Vagina (tissue), 2 donors: ENCODE measurements around the gene ITGB4. TPM values are rescaled to one million over a fixed set of nuclear protein-coding genes. Genes with fewer than 3 reads are reported as not detected.

Experiments used
- DNase-seq, 2 donors: peaks; one replicate each; pipeline ENCODE4 v3.0.0-alpha.2; 2017; ENCODE audit errors: extremely low spot score in 2 of 2
- H3K27ac ChIP-seq: fragments of 200-600 bp; sonication (generic); one replicate; pipeline ENCODE4 v1.5.1; 2019
- H3K27me3 ChIP-seq: fragments of 200-600 bp; sonication (generic); one replicate; pipeline ENCODE4 v1.5.1; 2019
- H3K36me3 ChIP-seq, 2 donors: fragments of 200-600 bp; sonication (generic); one replicate each; pipeline ENCODE4 v1.5.1; 2017 to 2019
- H3K4me1 ChIP-seq: fragments of 200-600 bp; sonication (generic); one replicate; pipeline ENCODE4 v1.5.1; 2019
- H3K4me3 ChIP-seq, 2 donors: fragments of 200-600 bp; sonication (generic); 1 replicate in 1 of 2; 2 replicates in 1 of 2; pipeline ENCODE4 v1.5.1; 2016 to 2019
- H3K9me3 ChIP-seq: fragments of 200-600 bp; sonication (generic); one replicate; pipeline ENCODE4 v1.5.1; 2019
- POLR2A ChIP-seq, 2 donors: fragments of 450-650 bp; IDR thresholded peaks; one replicate each; pipeline ENCODE4 v1.6.1; 2017; ENCODE audit warnings: antibody characterized with exemption in 2 of 2, mild to moderate bottlenecking in 2 of 2, moderate library complexity in 2 of 2
- POLR2AphosphoS5 ChIP-seq, 2 donors: sonication (generic); formaldehyde crosslinking; IDR thresholded peaks; one replicate each; pipeline ENCODE4 v1.9.0; 2017; ENCODE audit warnings: antibody characterized with exemption in 2 of 2, mild to moderate bottlenecking in 2 of 2, low read depth in 1 of 2; ENCODE audit not compliant: insufficient read depth in 1 of 2
- intact Hi-C: fragments of 100-400 bp; cut with DNase I; formaldehyde crosslinking; loops from one replicate; pipeline ENCODE4 v1.15.1; 2023
- total RNA-seq: library from RNA; depleted of rRNA; stranded (reverse); fragments of >200 nt; gene quantifications from one replicate; pipeline ENCODE4 v1.2.3, GENCODE V29; 2016
- TF ChIP-seq, protein P1 (sequence below), 3 experiments: fragments of 450-650 bp in 2 of 3; fragments of 200-600 bp in 1 of 3; sonication (generic) in 1 of 3; IDR thresholded peaks; one replicate each; pipeline ENCODE4 v1.5.1; 2017 to 2019; ENCODE audit warnings: antibody characterized with exemption in 3 of 3, mild to moderate bottlenecking in 2 of 3, moderate library complexity in 2 of 3

Gene ITGB4
- total RNA-seq, 1 donor from 2014 or later = 169 TPM

DNA sequence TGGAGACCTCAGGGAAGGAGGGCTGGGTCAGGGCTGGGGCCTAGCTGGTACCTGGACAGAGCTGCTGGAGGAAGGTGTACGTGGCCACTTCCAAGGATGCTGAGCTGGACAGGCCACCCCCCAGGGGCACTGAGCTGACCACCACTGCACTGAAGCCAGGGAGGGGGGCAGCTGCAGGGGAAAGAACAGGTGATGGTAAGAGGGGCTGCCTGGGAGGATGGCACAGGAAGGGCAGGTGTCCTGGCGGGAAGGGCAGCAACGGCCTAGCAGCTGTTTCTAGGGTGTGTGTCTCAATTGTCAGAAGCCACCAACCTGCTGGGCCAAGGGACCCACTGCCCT is 42.0 kb downstream of the ITGB4 start:
- Histone ChIP-seq H3K9me3 (no peaks in the 10 kb centered on the region), H3K27ac (no peak overlapping the region), H3K4me3 (no peak overlapping the region), H3K36me3 (peaks cover 0 to 4% of the 10 kb centered on the region in 2 donors), H3K4me1 (peaks cover 20% of the 10 kb centered on the region), H3K27me3 (no peaks in the 10 kb centered on the region)
- TF ChIP-seq POLR2A (IDR thresholded peaks at IDR 0.05) (no peak), POLR2AphosphoS5 (IDR thresholded peaks at IDR 0.05; ENCODE audit: insufficient read depth in 1 of 2, low read depth in 1 of 2) (no peak)
- TF ChIP-seq, protein P1, sequence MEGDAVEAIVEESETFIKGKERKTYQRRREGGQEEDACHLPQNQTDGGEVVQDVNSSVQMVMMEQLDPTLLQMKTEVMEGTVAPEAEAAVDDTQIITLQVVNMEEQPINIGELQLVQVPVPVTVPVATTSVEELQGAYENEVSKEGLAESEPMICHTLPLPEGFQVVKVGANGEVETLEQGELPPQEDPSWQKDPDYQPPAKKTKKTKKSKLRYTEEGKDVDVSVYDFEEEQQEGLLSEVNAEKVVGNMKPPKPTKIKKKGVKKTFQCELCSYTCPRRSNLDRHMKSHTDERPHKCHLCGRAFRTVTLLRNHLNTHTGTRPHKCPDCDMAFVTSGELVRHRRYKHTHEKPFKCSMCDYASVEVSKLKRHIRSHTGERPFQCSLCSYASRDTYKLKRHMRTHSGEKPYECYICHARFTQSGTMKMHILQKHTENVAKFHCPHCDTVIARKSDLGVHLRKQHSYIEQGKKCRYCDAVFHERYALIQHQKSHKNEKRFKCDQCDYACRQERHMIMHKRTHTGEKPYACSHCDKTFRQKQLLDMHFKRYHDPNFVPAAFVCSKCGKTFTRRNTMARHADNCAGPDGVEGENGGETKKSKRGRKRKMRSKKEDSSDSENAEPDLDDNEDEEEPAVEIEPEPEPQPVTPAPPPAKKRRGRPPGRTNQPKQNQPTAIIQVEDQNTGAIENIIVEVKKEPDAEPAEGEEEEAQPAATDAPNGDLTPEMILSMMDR (IDR thresholded peaks at IDR 0.05) = no peak
- DNase-seq = no peak
- intact Hi-C loops = loop anchor here (10.0 kb wide), 1 partner anchor 112 kb away; the partner anchor contains the start of gene TRIM47

DNA sequence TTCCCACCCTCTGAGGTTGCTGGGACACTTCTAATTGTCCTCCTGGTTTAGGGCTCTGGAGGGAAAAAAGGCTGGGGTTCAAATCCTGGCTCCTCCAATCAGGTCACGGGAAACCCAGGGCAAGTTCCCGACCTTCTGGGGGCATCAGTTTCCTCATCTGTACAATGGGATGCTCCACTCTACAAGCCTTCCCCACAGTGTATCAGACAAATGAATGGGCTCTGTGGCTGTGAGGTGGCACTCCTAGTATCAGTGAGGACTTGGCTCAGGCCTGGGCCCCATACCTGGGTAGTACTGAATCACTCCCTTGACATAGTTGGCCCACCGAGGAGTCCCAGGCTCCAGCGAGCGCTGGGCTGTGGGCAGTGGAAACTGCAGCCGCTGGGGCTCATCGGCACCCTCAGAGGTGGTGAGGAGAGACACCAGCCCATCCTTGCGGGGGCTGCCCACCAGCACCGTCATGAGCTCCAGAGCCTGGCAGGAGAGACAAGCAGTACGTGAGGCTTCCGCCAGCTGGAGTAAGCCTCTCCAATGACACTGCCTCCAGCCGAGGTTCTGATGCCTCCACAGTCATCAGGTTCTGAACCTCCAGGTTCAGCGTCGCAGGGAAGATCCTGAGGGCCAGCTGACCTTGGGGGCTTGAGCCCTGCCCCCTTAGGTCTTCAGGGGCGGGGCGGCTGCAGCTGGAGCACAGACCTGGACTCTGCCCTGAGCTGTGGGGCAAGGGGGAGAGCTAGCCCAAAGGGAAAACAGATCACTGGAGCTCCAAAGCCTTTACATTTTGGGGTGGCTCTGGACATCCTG is 42.6 kb downstream of the ITGB4 start:
- intact Hi-C loops = loop anchor here (10.0 kb wide), 1 partner anchor 111 kb away; the partner anchor contains the start of gene TRIM47
- H3K36me3 ChIP-seq = no peaks in the 10 kb centered on the region
- TF ChIP-seq POLR2AphosphoS5 (IDR thresholded peaks at IDR 0.05; ENCODE audit: insufficient read depth in 1 of 2, low read depth in 1 of 2) (no peak), POLR2A (IDR thresholded peaks at IDR 0.05) (no peak)
- TF ChIP-seq, protein P1 (IDR thresholded peaks at IDR 0.05) = no peak

DNA sequence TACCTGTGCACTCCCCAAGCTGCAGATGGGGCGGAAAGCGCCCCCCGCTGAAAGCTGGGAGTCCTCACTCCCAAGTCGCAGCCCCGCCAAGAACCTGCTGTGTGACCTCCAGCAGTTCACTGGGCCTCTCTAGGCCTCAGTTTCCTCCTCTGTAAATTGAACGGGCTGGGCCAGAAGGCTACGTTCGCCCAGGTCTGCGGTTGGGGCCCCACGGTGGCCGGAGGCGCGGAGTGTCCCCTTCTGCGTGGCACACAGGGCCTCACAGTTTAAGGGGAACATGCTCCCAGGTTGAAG is 43.1 kb downstream of the ITGB4 start:
- Histone ChIP-seq H3K36me3 (no peaks in the 10 kb centered on the region), H3K27me3 (no peaks in the 10 kb centered on the region), H3K27ac (peak overlapping the region; percentile 91), H3K9me3 (no peaks in the 10 kb centered on the region), H3K4me1 (peaks cover 20% of the 10 kb centered on the region), H3K4me3 (peak overlapping the region; percentile 57 to 88)
- no peak for TF ChIP-seq POLR2A (IDR thresholded peaks at IDR 0.05)
- TF ChIP-seq, protein P1 (IDR thresholded peaks at IDR 0.05) = no peak
- no peak for TF ChIP-seq POLR2AphosphoS5 (IDR thresholded peaks at IDR 0.05; ENCODE audit: insufficient read depth in 1 of 2, low read depth in 1 of 2)
- DNase-seq = no peak
- intact Hi-C loops = loop anchor here (10.0 kb wide), 1 partner anchor 110 kb away; the partner anchor contains the start of gene TRIM47

More for the DNA sequence above, 42.6 kb downstream of the ITGB4 start:
- Histone ChIP-seq H3K9me3 (no peaks in the 10 kb centered on the region), H3K27ac (peak overlapping the region; percentile 91), H3K4me1 (peaks cover 20% of the 10 kb centered on the region), H3K27me3 (no peaks in the 10 kb centered on the region), H3K4me3 (peak overlapping the region; percentile 57 to 88)
- DNase-seq = no peak

DNA sequence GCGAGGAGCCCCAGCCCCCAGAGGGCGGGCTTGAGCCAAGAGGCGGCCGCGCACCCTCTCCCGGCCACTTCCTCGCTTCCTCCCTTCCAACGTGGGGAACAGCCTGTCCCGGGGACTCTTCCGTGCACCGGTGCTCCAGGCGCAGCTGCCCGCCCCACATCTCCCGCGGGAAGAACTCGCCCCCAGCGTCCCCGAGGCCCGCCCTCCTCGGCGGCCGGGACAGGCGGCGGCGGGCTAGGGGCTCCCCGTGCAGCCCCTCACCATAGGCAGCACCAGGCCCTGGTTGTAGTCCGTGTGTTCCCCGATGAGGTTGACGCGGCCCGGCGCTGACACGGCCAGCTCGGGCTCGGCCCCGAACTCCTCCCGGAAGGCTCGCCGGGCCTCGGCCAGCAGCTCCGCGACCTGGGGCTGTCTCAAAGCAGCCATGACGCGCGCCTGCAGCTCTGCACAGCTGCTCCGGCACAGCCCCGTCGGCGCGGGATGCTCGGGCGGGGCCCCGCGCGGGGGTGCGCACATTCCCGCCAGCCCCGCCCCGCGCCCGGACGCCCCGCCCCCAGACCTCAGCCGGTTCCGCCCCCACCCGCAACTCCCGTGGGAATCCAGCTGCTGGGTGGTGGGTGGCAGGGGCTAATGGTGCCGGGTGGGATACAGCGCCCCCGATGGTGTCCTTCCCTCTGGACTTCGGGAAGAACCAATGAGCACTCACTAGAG is 43.6 kb downstream of the ITGB4 start, which contains the start of gene GALK1:
Gene GALK1 (minus strand): TSS at position 482 of the 711 bp plus-strand sequence. CDS start 56 bp downstream, at position 426.
- peak in 1 of 2 donors; percentile 95 for DNase-seq
- Histone ChIP-seq H3K4me3 (peak within 1 kb of the TSS; percentile 57 to 88), H3K4me1 (peaks cover 20% of the 10 kb centered on the region), H3K27me3 (no peaks in the 10 kb centered on the region), H3K36me3 (no peaks in the 10 kb centered on the region), H3K27ac (peak within 1 kb of the TSS; percentile 91), H3K9me3 (no peaks in the 10 kb centered on the region)
- TF ChIP-seq POLR2A (IDR thresholded peaks at IDR 0.05) (peak in 1 of 2 donors; percentile 36), POLR2AphosphoS5 (IDR thresholded peaks at IDR 0.05; ENCODE audit: insufficient read depth in 1 of 2, low read depth in 1 of 2) (peak in 1 of 2 donors; percentile 84)
- TF ChIP-seq, protein P1 (IDR thresholded peaks at IDR 0.05) = peak; percentile 32 to 49 (median 34)
- intact Hi-C loops = loop anchor here (10.0 kb wide), 1 partner anchor 110 kb away; the partner anchor contains the start of gene TRIM47
